KOPT-K1 (cell line): ENCODE results near the gene ZFP36L2.

ENCODE experiments used
- H3K27ac ChIP-seq: fragments of 200-600 bp; sonication (generic); 2 replicates; pipeline ENCODE4 v1.5.1; 2016; ENCODE audit warnings: antibody characterized with exemption, mild to moderate bottlenecking, low read depth, low read length; ENCODE audit not compliant: poor library complexity, severe bottlenecking
- H3K36me3 ChIP-seq: fragments of 200-600 bp; sonication (generic); 2 replicates; pipeline ENCODE4 v1.5.1; 2017; ENCODE audit warnings: antibody characterized with exemption, mild to moderate bottlenecking, low read length, moderate library complexity; ENCODE audit not compliant: insufficient read depth
- H3K9me3 ChIP-seq: fragments of 200-600 bp; sonication (generic); 2 replicates; pipeline ENCODE4 v1.5.1; 2017; ENCODE audit warnings: antibody characterized with exemption, low read length, mild to moderate bottlenecking; ENCODE audit not compliant: insufficient read depth, poor library complexity, severe bottlenecking

The ZFP36L2 gene

GRCh38 chr2:43226558-43226954 lies at the start of gene ZFP36L2:
Gene ZFP36L2, minus strand, starts transcription at chr2:43226606. Its CDS starts 291 bp downstream, at chr2:43226315.
- Histone ChIP-seq H3K36me3 (peaks cover 61% of the 10 kb centered on the region), H3K27ac (peak within 1 kb of the TSS; percentile 99), H3K9me3 (no peaks in the 10 kb centered on the region)

DNA sequence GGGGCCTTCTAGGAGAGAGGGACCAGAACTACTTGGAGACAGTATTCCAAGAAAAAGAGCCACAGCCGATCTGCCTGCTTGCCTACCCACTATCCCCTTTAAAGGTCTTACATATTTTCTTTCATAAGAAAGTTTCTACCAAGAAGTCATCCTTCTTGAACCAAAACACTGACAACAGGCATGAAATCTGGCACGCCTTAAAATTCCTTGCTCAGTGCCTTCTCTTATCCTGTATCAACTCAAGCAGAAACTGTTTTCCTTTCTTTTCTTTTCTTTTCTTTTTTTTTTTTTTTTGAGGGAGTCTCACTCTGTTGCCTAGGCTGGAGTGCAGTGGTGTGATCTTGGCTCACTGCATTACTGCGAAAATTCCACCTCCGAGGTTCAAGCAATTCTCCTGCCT lies 48.3 kb upstream of the ZFP36L2 start:
- no peaks in the 10 kb centered on the region for H3K9me3 ChIP-seq
- H3K36me3 ChIP-seq, result peaks cover 19% of the 10 kb centered on the region; the same call in 1 of the 2 replicates
- H3K27ac ChIP-seq, result no peak overlapping the region

- Histone ChIP-seq H3K36me3 (peaks cover 13% of the 10 kb centered on the region; the same call in 1 of the 2 replicates), H3K9me3 (no peaks in the 10 kb centered on the region), H3K27ac (no peak overlapping the region)
Measured at GRCh38 chr2:43274055-43274454, 47.6 kb upstream of the ZFP36L2 start.

DNA sequence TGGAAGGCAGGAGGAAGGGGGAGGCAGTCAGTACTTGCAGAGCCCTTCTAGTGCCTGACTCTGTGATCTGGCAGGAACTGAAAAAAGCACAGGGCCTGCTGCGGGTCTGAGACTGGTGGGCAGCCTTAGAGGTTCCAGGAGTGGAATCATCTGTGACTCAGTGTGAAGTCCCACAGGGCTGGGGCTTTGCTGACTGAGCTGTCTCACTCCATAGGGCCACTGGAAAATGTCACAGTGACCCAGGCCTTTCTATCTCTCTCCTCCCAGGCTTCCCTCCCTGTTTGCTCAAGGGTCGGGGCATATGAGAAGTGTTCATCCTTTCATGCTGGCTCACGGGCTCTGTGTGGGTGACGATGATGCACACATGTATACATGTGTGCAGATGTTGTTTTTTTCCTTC lies 47.1 kb upstream of the ZFP36L2 start:
- Histone ChIP-seq H3K36me3 (peaks cover 8% of the 10 kb centered on the region; the same call in 1 of the 2 replicates), H3K27ac (no peak overlapping the region), H3K9me3 (no peaks in the 10 kb centered on the region)

DNA sequence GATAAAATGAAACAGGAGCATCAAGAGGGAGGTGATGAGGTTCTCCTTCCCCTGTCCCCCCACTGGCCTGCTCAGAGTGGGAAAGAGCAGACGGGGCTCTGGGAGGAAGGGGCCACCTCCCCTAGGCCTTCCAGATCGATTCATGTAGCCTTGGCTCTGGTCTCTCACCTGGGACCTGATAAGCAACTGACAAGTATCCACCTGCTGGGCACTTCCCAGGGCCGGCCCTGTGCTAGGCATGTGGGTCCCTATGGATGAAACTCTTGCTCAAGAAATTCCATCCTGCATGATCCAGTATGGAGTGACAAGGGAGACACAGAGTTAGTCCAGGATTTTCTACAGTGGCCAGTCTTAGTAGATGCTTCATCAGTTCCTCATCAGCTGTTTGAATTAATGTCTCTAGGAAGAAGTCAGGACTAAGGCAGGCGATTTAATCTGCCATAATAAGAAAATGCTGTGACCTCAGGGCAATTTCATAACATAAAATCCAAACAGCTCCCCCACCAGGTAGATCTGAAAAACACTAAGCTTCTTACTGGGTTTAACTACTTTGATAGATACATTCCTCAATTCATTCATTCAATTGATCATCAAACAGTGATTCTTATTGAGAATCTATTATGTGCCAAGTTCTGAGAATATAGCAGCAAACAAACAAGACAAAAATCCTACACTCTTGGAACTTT lies 44.7 kb upstream of the ZFP36L2 start:
- Histone ChIP-seq H3K36me3 (peaks cover 8% of the 10 kb centered on the region; the same call in 1 of the 2 replicates), H3K27ac (no peak overlapping the region), H3K9me3 (no peaks in the 10 kb centered on the region)

DNA sequence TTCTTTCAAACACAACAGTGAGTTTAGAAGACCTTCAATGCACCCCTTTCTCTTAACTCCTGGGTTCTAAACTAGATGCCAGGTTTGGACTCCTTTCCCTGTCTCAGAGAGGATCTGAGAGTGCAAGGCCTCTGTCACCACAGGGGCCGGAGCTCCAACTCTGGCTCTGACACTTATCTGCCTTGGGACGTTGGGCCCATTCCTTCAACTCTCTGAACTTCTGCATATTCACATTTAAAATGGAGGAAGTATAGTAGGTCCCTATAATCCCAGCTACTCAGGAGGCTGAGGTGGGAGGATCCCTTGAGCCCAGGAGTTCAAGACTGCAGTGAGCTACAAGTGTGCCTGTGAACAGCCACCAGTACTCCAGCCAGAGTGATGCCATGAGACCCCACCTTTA lies 44.1 kb upstream of the ZFP36L2 start:
- peaks cover 8% of the 10 kb centered on the region; the same call in 1 of the 2 replicates for H3K36me3 ChIP-seq
- no peaks in the 10 kb centered on the region for H3K9me3 ChIP-seq
- H3K27ac ChIP-seq, result no peak overlapping the region

GRCh38 chr2:43269706-43270105 lies 43.3 kb upstream of the ZFP36L2 start:
- Histone ChIP-seq H3K27ac (no peak overlapping the region), H3K9me3 (no peaks in the 10 kb centered on the region), H3K36me3 (peaks cover 8% of the 10 kb centered on the region; the same call in 1 of the 2 replicates)

DNA sequence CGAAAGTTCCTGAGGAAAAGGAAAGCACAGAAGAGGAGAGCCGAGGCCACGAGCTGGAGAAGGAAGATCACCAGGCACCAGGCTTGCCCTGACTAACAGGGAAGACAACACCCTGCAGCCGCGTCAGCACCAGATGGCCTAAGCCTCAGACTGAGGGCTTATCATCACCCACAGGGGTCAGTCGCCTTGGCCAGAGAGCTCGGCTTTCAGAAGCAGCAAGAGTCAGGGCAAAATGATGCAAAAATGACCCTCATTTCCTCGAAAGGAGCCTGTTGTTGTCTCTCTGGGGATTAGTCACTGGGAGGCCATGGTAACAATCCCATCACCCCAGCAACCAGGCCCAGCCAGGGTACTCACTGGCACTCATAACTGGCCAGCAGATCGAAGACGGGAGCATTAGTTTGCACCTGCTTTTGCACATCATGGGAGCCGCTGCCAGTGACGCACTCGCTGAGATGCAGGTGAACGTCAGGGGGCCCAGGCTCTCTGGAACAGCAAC lies 42.7 kb upstream of the ZFP36L2 start:
- Histone ChIP-seq H3K36me3 (peaks cover 8% of the 10 kb centered on the region; the same call in 1 of the 2 replicates), H3K9me3 (no peaks in the 10 kb centered on the region), H3K27ac (no peak overlapping the region)

DNA sequence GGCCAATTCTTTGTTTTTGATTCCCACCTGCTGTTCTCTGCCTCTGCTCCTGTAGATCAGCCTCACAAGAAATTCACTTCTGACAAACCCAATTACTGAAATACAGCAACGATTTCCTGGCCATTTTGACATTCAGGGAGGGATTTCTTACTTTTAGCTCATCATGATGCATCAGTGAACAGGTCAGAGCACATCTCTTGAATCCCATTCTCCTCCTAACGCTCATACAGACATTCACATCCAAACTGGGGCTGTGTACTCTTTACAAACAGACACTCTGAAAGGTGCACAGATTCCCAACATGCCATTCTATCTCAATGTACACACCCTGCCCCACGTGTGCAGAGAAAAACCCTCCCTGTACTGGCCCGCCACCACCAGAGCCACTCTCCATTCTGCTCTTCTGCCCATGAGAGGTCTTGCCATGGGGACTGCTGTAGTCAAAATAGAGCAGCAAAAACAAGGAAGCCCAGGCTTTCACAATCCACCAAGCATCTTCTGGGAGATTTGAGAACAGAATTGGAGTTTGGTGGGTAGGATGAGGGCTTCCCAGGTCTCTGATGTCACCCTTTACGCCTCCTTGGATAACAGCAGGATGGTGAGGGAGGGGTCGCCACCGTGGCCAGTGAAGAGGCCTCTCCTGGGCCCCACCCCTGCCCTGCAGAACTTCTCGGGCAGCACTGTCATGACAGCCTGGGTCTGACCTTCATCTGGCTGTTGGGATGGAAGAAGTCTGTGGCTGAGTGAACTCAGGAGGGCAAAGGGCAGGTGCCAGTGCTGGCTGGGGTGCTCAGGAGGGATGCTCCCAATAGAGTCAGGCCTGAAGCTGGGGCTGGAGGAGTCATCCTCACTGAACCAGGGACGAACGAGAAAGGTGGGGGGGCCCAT lies 41.9 kb upstream of the ZFP36L2 start:
- H3K9me3 ChIP-seq, result no peaks in the 10 kb centered on the region
- peaks cover 3% of the 10 kb centered on the region; the same call in 1 of the 2 replicates for H3K36me3 ChIP-seq
- no peak overlapping the region for H3K27ac ChIP-seq

DNA sequence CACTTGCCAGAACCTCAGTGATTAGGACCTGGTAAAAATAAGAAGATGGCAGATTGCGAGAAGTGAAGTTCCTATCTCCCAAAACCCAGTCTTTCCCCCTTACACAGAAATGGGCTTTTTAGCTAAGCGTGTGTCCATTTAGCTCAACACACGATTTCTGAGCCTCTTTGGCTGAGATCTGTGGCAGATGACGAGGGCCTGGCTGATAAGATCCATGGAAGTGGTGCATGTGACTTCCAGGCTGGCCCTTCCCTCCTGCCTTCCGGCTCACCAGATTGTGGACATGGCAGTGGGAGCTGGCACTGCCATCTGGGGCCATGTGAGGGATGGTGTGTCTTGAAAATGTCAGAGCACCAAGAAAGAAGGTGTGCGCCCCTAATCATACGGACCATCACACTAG lies 41.0 kb upstream of the ZFP36L2 start:
- H3K9me3 ChIP-seq, result no peaks in the 10 kb centered on the region
- H3K27ac ChIP-seq, result no peak overlapping the region
- H3K36me3 ChIP-seq, result peaks cover 9% of the 10 kb centered on the region; the same call in 1 of the 2 replicates

GRCh38 chr2:43266711-43267111 lies 40.3 kb upstream of the ZFP36L2 start:
- H3K27ac ChIP-seq, result no peak overlapping the region
- no peaks in the 10 kb centered on the region for H3K9me3 ChIP-seq
- peaks cover 9% of the 10 kb centered on the region; the same call in 1 of the 2 replicates for H3K36me3 ChIP-seq

- Histone ChIP-seq H3K36me3 (peaks cover 5% of the 10 kb centered on the region; the same call in 1 of the 2 replicates), H3K27ac (no peak overlapping the region), H3K9me3 (no peaks in the 10 kb centered on the region)
Measured at GRCh38 chr2:43265421-43265820, 39.0 kb upstream of the ZFP36L2 start.

DNA sequence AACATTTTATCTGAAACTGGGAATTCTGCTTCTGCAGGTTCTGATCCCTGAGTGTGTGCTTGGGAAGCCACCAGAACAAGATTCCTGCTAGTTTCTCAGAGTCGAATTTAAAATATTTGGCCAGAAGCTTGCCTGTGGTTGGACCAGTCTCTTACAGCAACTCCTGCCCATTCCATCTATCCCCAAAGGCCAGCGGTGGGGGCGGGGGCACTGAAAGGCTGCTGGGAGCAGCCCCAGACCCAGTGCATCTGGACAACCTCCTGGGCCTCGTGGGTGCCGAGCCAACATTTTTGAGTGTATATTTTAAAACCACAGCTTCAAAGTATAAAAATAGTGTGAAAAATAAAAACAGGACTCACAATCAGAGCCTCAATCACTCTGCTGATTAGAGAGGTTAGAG lies 38.6 kb upstream of the ZFP36L2 start:
- H3K27ac ChIP-seq, result no peak overlapping the region
- H3K9me3 ChIP-seq, result no peaks in the 10 kb centered on the region
- H3K36me3 ChIP-seq, result peaks cover 5% of the 10 kb centered on the region; the same call in 1 of the 2 replicates

- Histone ChIP-seq H3K36me3 (peaks cover 5% of the 10 kb centered on the region; the same call in 1 of the 2 replicates), H3K27ac (no peak overlapping the region), H3K9me3 (no peaks in the 10 kb centered on the region)
Measured at GRCh38 chr2:43262951-43263350, 36.5 kb upstream of the ZFP36L2 start.

DNA sequence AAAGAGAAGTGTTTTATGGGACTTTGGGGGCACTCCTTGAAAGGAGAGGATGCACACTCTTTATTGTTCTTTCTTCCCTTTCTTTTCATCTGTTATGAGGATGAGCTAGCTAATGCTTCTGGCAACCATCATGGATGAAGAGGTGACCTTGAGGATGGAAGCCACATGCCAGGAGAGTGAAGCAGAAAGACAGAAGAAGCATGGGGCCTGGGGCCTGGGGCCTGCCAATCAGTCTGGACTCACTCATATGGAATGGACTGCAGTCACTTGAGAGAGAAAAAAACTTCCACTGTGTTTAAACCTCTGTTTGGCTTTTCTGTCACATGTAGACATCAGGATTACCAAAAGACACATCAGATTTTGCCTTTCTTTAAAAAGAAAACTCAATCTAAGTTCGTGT lies 35.8 kb upstream of the ZFP36L2 start:
- Histone ChIP-seq H3K27ac (no peak overlapping the region), H3K36me3 (peaks cover 8% of the 10 kb centered on the region)

More for the DNA sequence above, 35.8 kb upstream of the ZFP36L2 start:
- no peaks in the 10 kb centered on the region for H3K9me3 ChIP-seq
